SK-N-SH (cell line): ENCODE measurements around the gene CISD3.

Experiments
- CTCF ChIP-seq: fragments of 200-600 bp; sonication (generic); IDR thresholded peaks from 2 replicates; pipeline ENCODE4 v1.6.1; 2017; ENCODE audit warnings: antibody characterized with exemption, mild to moderate bottlenecking, moderate library complexity
- EP300 ChIP-seq, 2 experiments: IDR thresholded peaks; 2 replicates each; pipeline versions ENCODE4 v1.4.0 to v1.6.1; 2012; ENCODE audit warnings: borderline replicate concordance in 1 of 2, low read depth in 1 of 2, low read length in 1 of 2
- SIN3A ChIP-seq: IDR thresholded peaks from 2 replicates; pipeline ENCODE4 v1.6.1; 2012; ENCODE audit warnings: low read depth, mild to moderate bottlenecking, low read length, moderate library complexity, borderline replicate concordance

GRCh38 chr17:38748149-38748891 is 18.2 kb downstream of the CISD3 start, which contains the start of gene PCGF2:
- no peak for TF ChIP-seq SIN3A
- no peak for TF ChIP-seq CTCF
- TF ChIP-seq EP300 (IDR thresholded peaks at IDR 0.05; ENCODE audit: borderline replicate concordance in 1 of 2, low read depth in 1 of 2, low read length in 1 of 2), result no peak
